ENCODE results near the gene COBL. TPM values are rescaled to one million over a fixed set of nuclear protein-coding genes. Genes with fewer than 3 reads are reported as not detected.

The COBL gene
- total and polyA plus RNA-seq, 2 of the 8 experiments (the other 6 are each of a cell fraction or from before 2014, with no cell fraction given) = 13.8 to 40.4 TPM

DNA sequence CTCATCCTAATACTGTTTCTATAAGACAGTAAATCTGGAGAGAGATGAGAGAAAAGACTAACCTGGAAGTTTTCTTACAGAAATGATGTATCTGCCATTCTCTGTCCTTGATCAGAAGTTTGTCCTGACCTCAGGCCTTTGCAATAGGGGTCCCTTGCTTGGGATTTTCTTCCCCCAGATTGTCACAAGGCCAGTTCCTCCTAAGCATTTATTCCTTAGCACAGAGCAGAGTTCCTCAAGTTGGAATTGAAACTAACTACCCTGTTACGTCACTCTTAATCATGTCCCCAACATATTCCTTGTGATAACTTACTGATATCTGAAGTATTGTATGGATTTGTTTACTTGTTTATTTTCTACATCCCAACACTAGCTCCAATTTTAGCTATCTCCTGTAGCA is 202.1 kb downstream of the COBL start:
- no peak overlapping the region for H2BK12ac ChIP-seq (ENCODE audit: low read depth, low read length)
- H2BK5ac ChIP-seq (ENCODE audit: low read depth, low read length) = no peak overlapping the region
- H3K27ac ChIP-seq (ENCODE audit: low read depth, low read length) = no peak overlapping the region
- no peaks in the 10 kb centered on the region for H3K27me3 ChIP-seq (replicated peaks in 1 of 4; ENCODE audit: control insufficient read depth in 3 of 4, extremely low read depth in 1 of 4, insufficient read depth in 3 of 4, low read length in 3 of 4)
- H3K9me3 ChIP-seq (ENCODE audit: insufficient read depth in 2 of 2, low read depth in 1 of 2, low read length in 1 of 2) = no peaks in the 10 kb centered on the region
- no peaks in the 10 kb centered on the region; a peak in 1 of 8 replicates for H3K36me3 ChIP-seq (ENCODE audit: control insufficient read depth in 2 of 4, insufficient read depth in 4 of 4, low read length in 3 of 4)
- no peak overlapping the region for H2BK120ac ChIP-seq (replicated peaks; ENCODE audit: low read depth, low read length)
- peaks cover 0 to 5% (median 0%) of the 10 kb centered on the region in 4 experiments; a peak in 2 of 7 replicates for H3K4me1 ChIP-seq (replicated peaks in 1 of 4; ENCODE audit: control insufficient read depth in 3 of 4, insufficient read depth in 4 of 4, low read length in 3 of 4)
- H3K4ac ChIP-seq (replicated peaks; ENCODE audit: insufficient read length, low read depth, low read length) = no peak overlapping the region
- H3K56ac ChIP-seq (replicated peaks; ENCODE audit: insufficient read length, low read depth, low read length) = no peak overlapping the region
- H3K23me2 ChIP-seq (ENCODE audit: low read depth, low read length) = no peaks in the 10 kb centered on the region
- ChIA-PET CTCF (ENCODE audit: partially characterized antibody) (interaction anchor here (0.7 kb wide), 1 partner anchor 20 kb away, joined by 3 read pairs; no protein-coding TSS in a partner anchor), POLR2A (ENCODE audit: partially characterized antibody) (no interaction called here)
- no peak overlapping the region for H4K8ac ChIP-seq (ENCODE audit: extremely low read depth, insufficient read depth, low read length)
- H3K9ac ChIP-seq (replicated peaks in 1 of 4; ENCODE audit: extremely low read depth in 1 of 4, low read depth in 3 of 4, low read length in 3 of 4) = no peak overlapping the region
- no peak overlapping the region for H2BK15ac ChIP-seq (ENCODE audit: low read length)
- no peak overlapping the region for H3K14ac ChIP-seq (ENCODE audit: insufficient read length)
- no peak overlapping the region for H2AFZ ChIP-seq (ENCODE audit: low read length)
- H4K5ac ChIP-seq (ENCODE audit: insufficient read length, low read depth, low read length) = no peak overlapping the region
- TF ChIP-seq KDM4A (IDR thresholded peaks at IDR 0.05; ENCODE audit: low read depth, low read length, severe bottlenecking) (no peak), SP4 (IDR thresholded peaks at IDR 0.05; ENCODE audit: low read length) (no peak), KDM1A (IDR thresholded peaks at IDR 0.05; ENCODE audit: borderline replicate concordance, low read length) (no peak), TEAD4 (IDR thresholded peaks at IDR 0.05; ENCODE audit: low read depth, low read length) (no peak), RAD21 (IDR thresholded peaks at IDR 0.05 in 1 of 2, conservative IDR thresholded peaks at IDR 0.05 in 1 of 2; ENCODE audit: low read depth in 2 of 2, low read length in 2 of 2) (no peak), GTF2F1 (IDR thresholded peaks at IDR 0.05; ENCODE audit: borderline replicate concordance, low read depth, low read length) (no peak), BCL11A (IDR thresholded peaks at IDR 0.05; ENCODE audit: low read depth in 2 of 2, low read length in 2 of 2) (no peak), MAFK (IDR thresholded peaks at IDR 0.05; ENCODE audit: low read depth, low read length) (no peak), HDAC2 (IDR thresholded peaks at IDR 0.05; ENCODE audit: borderline replicate concordance in 1 of 2, low read depth in 2 of 2, low read length in 2 of 2) (no peak)
- no peak overlapping the region for H3K18ac ChIP-seq (ENCODE audit: extremely low read depth, low read length)
- no peak overlapping the region for H2AK5ac ChIP-seq (ENCODE audit: low read depth, low read length)
- WGBS, 2 experiments (ENCODE audit: extremely low coverage in 1 of 2, insufficient coverage in 1 of 2, insufficient read length in 1 of 2, insufficient replicate concordance in 2 of 2, low coverage in 1 of 2, low lambda C conversion rate in 2 of 2, missing lambda C conversion rate in 1 of 2) = 87% methylated on average over 1 of the region's 1 CpG; no CpG with 5 or more reads in 1 of the 2 experiments
- FAIRE-seq = no peak
- DNase-seq (ENCODE audit: low read depth in 1 of 2, low spot score in 2 of 2) = no peak
- H4K20me1 ChIP-seq (replicated peaks in 1 of 2; ENCODE audit: control insufficient read depth in 1 of 2, insufficient read depth in 2 of 2, low read length in 2 of 2) = no peaks in the 10 kb centered on the region
- no peak overlapping the region for H3K4me3 ChIP-seq (ENCODE audit: extremely low read depth in 1 of 4, insufficient read depth in 2 of 4, low read depth in 3 of 4, low read length in 4 of 4)
- H2BK20ac ChIP-seq (ENCODE audit: low read length) = no peak overlapping the region
- H3K4me2 ChIP-seq (ENCODE audit: insufficient read depth in 1 of 2, low read depth in 2 of 2, low read length in 2 of 2) = no peak overlapping the region
- no peaks in the 10 kb centered on the region for H3K79me1 ChIP-seq (ENCODE audit: low read depth, low read length)
- no peaks in the 10 kb centered on the region for H3K79me2 ChIP-seq (ENCODE audit: control insufficient read depth in 1 of 2, insufficient read depth in 2 of 2, low read length in 2 of 2)
- no peak overlapping the region for H4K91ac ChIP-seq (replicated peaks; ENCODE audit: insufficient read length, low read length)
- no peak overlapping the region for H3K23ac ChIP-seq (ENCODE audit: insufficient read length)
